ENCODE measurements around the gene NTSR2. TPM values are rescaled to one million over a fixed set of nuclear protein-coding genes. Genes with fewer than 3 reads are reported as not detected.

NTSR2 gene
- total and polyA plus RNA-seq, 2 experiments from 2014 or later: 0.10 TPM; not detected in 1

DNA sequence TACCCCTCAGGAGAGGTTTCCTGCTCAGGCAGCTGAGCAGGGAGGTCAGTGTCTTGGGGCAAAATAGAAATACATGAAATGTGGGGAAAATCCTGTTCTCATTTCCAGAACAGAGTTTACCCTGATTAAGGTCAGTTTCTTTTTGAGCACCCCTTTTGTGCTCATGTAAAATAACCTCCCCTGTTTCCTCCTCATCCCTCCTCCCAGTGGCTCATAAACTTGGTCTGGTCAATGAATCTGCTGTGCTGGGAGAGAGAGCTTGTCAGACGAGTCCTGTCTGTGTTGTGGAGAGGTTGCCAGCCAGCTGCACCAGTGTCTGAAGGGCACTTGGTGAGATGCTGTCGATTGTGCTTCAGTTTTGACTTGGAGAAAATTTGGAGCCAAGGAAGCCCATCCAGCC, 48.6 kb downstream of the NTSR2 start (continued):
- TF ChIP-seq, protein P1, sequence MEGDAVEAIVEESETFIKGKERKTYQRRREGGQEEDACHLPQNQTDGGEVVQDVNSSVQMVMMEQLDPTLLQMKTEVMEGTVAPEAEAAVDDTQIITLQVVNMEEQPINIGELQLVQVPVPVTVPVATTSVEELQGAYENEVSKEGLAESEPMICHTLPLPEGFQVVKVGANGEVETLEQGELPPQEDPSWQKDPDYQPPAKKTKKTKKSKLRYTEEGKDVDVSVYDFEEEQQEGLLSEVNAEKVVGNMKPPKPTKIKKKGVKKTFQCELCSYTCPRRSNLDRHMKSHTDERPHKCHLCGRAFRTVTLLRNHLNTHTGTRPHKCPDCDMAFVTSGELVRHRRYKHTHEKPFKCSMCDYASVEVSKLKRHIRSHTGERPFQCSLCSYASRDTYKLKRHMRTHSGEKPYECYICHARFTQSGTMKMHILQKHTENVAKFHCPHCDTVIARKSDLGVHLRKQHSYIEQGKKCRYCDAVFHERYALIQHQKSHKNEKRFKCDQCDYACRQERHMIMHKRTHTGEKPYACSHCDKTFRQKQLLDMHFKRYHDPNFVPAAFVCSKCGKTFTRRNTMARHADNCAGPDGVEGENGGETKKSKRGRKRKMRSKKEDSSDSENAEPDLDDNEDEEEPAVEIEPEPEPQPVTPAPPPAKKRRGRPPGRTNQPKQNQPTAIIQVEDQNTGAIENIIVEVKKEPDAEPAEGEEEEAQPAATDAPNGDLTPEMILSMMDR (conservative IDR thresholded peaks at IDR 0.05; ENCODE audit: low read depth in 2 of 2): no peak
- TF ChIP-seq EZH2phosphoT487 (IDR thresholded peaks at IDR 0.05; ENCODE audit: unreplicated experiment): no peak
- TF ChIP-seq, protein P2, sequence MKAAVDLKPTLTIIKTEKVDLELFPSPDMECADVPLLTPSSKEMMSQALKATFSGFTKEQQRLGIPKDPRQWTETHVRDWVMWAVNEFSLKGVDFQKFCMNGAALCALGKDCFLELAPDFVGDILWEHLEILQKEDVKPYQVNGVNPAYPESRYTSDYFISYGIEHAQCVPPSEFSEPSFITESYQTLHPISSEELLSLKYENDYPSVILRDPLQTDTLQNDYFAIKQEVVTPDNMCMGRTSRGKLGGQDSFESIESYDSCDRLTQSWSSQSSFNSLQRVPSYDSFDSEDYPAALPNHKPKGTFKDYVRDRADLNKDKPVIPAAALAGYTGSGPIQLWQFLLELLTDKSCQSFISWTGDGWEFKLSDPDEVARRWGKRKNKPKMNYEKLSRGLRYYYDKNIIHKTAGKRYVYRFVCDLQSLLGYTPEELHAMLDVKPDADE (IDR thresholded peaks at IDR 0.05): no peak

DNA sequence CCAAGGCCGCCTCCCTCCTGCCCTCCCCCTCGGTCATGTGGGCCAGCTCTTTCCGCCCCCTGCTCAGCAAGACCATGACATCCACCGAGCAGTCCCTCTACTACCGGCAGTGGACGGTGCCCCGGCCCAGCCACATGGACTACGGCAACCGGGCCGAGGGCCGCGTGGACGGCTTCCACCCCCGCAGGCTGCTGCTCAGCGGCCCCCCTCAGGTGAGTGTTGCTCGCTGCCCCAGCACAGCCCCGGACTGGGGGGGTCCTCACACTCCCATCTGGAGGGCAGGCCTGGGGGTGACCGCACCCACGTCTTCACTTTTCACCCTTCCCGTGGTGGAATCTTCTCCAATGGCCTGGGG, 51.3 kb downstream of the NTSR2 start:
- Histone ChIP-seq H3K27me3 (ENCODE audit: insufficient read depth) (no peaks in the 10 kb centered on the region), H3K79me2 (replicated peaks; ENCODE audit: insufficient read depth) (no peaks in the 10 kb centered on the region), H3K4me1 (ENCODE audit: insufficient read depth) (no peaks in the 10 kb centered on the region), H3K9me2 (ENCODE audit: insufficient read depth) (no peaks in the 10 kb centered on the region), H2AFZ (no peak overlapping the region), H4K20me1 (replicated peaks; ENCODE audit: insufficient read depth) (peaks cover 7% of the 10 kb centered on the region; the same call in 1 of the 2 replicates), H3K36me3 (ENCODE audit: insufficient read depth) (no peaks in the 10 kb centered on the region), H3K27ac (ENCODE audit: low read depth) (no peak overlapping the region), H3K4me2 (no peak overlapping the region), H3F3A (replicated peaks; ENCODE audit: low read depth) (no peaks in the 10 kb centered on the region), H3K4me3 (no peak overlapping the region)
- Mint-ChIP-seq H3K9me3 (no peaks in the 10 kb centered on the region; the same call in 2 of the 3 replicates), H3K36me3 (ENCODE audit: low read depth) (peaks cover 38% of the 10 kb centered on the region), H3K4me3 (no peak overlapping the region), H3K27ac (no peak overlapping the region), H3K4me1 (no peaks in the 10 kb centered on the region; the same call in 2 of the 3 replicates), H3K27me3 (ENCODE audit: insufficient read depth, low read depth, poor library complexity) (peaks cover 11% of the 10 kb centered on the region)
- TF ChIP-seq JUNB (IDR thresholded peaks at IDR 0.05; ENCODE audit: unreplicated experiment) (no peak), POLR2AphosphoS5 (IDR thresholded peaks at IDR 0.05; ENCODE audit: low read depth) (no peak)
- TF ChIP-seq, protein P1 (conservative IDR thresholded peaks at IDR 0.05; ENCODE audit: low read depth in 2 of 2): no peak
- TF ChIP-seq, protein P3, sequence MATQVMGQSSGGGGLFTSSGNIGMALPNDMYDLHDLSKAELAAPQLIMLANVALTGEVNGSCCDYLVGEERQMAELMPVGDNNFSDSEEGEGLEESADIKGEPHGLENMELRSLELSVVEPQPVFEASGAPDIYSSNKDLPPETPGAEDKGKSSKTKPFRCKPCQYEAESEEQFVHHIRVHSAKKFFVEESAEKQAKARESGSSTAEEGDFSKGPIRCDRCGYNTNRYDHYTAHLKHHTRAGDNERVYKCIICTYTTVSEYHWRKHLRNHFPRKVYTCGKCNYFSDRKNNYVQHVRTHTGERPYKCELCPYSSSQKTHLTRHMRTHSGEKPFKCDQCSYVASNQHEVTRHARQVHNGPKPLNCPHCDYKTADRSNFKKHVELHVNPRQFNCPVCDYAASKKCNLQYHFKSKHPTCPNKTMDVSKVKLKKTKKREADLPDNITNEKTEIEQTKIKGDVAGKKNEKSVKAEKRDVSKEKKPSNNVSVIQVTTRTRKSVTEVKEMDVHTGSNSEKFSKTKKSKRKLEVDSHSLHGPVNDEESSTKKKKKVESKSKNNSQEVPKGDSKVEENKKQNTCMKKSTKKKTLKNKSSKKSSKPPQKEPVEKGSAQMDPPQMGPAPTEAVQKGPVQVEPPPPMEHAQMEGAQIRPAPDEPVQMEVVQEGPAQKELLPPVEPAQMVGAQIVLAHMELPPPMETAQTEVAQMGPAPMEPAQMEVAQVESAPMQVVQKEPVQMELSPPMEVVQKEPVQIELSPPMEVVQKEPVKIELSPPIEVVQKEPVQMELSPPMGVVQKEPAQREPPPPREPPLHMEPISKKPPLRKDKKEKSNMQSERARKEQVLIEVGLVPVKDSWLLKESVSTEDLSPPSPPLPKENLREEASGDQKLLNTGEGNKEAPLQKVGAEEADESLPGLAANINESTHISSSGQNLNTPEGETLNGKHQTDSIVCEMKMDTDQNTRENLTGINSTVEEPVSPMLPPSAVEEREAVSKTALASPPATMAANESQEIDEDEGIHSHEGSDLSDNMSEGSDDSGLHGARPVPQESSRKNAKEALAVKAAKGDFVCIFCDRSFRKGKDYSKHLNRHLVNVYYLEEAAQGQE (IDR thresholded peaks at IDR 0.05; ENCODE audit: unreplicated experiment): no peak
- TF ChIP-seq, protein P4, sequence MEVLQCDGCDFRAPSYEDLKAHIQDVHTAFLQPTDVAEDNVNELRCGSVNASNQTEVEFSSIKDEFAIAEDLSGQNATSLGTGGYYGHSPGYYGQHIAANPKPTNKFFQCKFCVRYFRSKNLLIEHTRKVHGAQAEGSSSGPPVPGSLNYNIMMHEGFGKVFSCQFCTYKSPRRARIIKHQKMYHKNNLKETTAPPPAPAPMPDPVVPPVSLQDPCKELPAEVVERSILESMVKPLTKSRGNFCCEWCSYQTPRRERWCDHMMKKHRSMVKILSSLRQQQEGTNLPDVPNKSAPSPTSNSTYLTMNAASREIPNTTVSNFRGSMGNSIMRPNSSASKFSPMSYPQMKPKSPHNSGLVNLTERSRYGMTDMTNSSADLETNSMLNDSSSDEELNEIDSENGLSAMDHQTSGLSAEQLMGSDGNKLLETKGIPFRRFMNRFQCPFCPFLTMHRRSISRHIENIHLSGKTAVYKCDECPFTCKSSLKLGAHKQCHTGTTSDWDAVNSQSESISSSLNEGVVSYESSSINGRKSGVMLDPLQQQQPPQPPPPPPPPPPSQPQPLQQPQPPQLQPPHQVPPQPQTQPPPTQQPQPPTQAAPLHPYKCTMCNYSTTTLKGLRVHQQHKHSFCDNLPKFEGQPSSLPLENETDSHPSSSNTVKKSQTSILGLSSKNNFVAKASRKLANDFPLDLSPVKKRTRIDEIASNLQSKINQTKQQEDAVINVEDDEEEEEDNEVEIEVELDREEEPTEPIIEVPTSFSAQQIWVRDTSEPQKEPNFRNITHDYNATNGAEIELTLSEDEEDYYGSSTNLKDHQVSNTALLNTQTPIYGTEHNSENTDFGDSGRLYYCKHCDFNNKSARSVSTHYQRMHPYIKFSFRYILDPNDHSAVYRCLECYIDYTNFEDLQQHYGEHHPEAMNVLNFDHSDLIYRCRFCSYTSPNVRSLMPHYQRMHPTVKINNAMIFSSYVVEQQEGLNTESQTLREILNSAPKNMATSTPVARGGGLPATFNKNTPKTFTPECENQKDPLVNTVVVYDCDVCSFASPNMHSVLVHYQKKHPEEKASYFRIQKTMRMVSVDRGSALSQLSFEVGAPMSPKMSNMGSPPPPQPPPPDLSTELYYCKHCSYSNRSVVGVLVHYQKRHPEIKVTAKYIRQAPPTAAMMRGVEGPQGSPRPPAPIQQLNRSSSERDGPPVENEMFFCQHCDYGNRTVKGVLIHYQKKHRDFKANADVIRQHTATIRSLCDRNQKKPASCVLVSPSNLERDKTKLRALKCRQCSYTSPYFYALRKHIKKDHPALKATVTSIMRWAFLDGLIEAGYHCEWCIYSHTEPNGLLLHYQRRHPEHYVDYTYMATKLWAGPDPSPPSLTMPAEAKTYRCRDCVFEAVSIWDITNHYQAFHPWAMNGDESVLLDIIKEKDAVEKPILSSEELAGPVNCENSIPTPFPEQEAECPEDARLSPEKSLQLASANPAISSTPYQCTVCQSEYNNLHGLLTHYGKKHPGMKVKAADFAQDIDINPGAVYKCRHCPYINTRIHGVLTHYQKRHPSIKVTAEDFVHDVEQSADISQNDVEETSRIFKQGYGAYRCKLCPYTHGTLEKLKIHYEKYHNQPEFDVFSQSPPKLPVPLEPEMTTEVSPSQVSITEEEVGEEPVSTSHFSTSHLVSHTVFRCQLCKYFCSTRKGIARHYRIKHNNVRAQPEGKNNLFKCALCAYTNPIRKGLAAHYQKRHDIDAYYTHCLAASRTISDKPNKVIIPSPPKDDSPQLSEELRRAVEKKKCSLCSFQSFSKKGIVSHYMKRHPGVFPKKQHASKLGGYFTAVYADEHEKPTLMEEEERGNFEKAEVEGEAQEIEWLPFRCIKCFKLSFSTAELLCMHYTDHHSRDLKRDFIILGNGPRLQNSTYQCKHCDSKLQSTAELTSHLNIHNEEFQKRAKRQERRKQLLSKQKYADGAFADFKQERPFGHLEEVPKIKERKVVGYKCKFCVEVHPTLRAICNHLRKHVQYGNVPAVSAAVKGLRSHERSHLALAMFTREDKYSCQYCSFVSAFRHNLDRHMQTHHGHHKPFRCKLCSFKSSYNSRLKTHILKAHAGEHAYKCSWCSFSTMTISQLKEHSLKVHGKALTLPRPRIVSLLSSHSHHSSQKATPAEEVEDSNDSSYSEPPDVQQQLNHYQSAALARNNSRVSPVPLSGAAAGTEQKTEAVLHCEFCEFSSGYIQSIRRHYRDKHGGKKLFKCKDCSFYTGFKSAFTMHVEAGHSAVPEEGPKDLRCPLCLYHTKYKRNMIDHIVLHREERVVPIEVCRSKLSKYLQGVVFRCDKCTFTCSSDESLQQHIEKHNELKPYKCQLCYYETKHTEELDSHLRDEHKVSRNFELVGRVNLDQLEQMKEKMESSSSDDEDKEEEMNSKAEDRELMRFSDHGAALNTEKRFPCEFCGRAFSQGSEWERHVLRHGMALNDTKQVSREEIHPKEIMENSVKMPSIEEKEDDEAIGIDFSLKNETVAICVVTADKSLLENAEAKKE (CRISPR knock-in tag; IDR thresholded peaks at IDR 0.05): no peak
- DNase-seq (ENCODE audit: low spot score): no peak
- ATAC-seq: no peak
